Measurements from ENCODE around the gene ALG3. TPM values are rescaled to one million over a fixed set of nuclear protein-coding genes. Genes with fewer than 3 reads are reported as not detected.

Gene ALG3
- total and polyA plus RNA-seq, 2 experiments from 2014 or later = 76.9 to 109 TPM

- TF ChIP-seq, protein P1, sequence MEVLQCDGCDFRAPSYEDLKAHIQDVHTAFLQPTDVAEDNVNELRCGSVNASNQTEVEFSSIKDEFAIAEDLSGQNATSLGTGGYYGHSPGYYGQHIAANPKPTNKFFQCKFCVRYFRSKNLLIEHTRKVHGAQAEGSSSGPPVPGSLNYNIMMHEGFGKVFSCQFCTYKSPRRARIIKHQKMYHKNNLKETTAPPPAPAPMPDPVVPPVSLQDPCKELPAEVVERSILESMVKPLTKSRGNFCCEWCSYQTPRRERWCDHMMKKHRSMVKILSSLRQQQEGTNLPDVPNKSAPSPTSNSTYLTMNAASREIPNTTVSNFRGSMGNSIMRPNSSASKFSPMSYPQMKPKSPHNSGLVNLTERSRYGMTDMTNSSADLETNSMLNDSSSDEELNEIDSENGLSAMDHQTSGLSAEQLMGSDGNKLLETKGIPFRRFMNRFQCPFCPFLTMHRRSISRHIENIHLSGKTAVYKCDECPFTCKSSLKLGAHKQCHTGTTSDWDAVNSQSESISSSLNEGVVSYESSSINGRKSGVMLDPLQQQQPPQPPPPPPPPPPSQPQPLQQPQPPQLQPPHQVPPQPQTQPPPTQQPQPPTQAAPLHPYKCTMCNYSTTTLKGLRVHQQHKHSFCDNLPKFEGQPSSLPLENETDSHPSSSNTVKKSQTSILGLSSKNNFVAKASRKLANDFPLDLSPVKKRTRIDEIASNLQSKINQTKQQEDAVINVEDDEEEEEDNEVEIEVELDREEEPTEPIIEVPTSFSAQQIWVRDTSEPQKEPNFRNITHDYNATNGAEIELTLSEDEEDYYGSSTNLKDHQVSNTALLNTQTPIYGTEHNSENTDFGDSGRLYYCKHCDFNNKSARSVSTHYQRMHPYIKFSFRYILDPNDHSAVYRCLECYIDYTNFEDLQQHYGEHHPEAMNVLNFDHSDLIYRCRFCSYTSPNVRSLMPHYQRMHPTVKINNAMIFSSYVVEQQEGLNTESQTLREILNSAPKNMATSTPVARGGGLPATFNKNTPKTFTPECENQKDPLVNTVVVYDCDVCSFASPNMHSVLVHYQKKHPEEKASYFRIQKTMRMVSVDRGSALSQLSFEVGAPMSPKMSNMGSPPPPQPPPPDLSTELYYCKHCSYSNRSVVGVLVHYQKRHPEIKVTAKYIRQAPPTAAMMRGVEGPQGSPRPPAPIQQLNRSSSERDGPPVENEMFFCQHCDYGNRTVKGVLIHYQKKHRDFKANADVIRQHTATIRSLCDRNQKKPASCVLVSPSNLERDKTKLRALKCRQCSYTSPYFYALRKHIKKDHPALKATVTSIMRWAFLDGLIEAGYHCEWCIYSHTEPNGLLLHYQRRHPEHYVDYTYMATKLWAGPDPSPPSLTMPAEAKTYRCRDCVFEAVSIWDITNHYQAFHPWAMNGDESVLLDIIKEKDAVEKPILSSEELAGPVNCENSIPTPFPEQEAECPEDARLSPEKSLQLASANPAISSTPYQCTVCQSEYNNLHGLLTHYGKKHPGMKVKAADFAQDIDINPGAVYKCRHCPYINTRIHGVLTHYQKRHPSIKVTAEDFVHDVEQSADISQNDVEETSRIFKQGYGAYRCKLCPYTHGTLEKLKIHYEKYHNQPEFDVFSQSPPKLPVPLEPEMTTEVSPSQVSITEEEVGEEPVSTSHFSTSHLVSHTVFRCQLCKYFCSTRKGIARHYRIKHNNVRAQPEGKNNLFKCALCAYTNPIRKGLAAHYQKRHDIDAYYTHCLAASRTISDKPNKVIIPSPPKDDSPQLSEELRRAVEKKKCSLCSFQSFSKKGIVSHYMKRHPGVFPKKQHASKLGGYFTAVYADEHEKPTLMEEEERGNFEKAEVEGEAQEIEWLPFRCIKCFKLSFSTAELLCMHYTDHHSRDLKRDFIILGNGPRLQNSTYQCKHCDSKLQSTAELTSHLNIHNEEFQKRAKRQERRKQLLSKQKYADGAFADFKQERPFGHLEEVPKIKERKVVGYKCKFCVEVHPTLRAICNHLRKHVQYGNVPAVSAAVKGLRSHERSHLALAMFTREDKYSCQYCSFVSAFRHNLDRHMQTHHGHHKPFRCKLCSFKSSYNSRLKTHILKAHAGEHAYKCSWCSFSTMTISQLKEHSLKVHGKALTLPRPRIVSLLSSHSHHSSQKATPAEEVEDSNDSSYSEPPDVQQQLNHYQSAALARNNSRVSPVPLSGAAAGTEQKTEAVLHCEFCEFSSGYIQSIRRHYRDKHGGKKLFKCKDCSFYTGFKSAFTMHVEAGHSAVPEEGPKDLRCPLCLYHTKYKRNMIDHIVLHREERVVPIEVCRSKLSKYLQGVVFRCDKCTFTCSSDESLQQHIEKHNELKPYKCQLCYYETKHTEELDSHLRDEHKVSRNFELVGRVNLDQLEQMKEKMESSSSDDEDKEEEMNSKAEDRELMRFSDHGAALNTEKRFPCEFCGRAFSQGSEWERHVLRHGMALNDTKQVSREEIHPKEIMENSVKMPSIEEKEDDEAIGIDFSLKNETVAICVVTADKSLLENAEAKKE (CRISPR knock-in tag; IDR thresholded peaks at IDR 0.05) = no peak
- TF ChIP-seq NANOG (IDR thresholded peaks at IDR 0.05; ENCODE audit: borderline replicate concordance) = no peak
Observed at GRCh38 chr3:184209146-184209923, 39.4 kb downstream of the ALG3 start (continued).

DNA sequence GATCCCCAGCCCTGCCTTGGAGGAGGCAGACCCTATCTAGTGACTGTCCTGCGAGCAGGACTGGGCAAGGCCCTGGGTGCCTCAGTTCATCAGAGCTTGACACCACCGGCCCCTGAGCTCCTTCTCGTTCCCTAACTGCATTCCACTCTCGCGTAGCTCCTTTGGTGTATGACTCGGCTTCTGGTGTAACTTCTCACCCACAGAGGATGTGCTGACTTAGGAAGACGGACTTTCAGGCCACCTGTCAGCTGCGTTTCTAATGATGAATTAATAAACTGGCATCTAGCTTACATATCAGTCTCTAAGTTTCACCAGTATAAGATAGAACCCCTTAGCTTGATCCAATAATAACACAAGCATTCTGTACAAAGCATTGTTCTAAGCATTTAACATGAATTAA is 45.2 kb downstream of the ALG3 start:
- no peaks in the 10 kb centered on the region for H3F3A ChIP-seq (replicated peaks; ENCODE audit: low read depth)
- no peak overlapping the region for H2AFZ ChIP-seq
- H3K9me2 ChIP-seq (ENCODE audit: insufficient read depth) = no peaks in the 10 kb centered on the region
- no peaks in the 10 kb centered on the region for H4K20me1 ChIP-seq (replicated peaks; ENCODE audit: insufficient read depth)
- H3K27me3 Mint-ChIP-seq (ENCODE audit: insufficient read depth, low read depth, poor library complexity) = peaks cover 7% of the 10 kb centered on the region
- no peaks in the 10 kb centered on the region for H3K36me3 ChIP-seq (ENCODE audit: insufficient read depth)
- no peaks in the 10 kb centered on the region for H3K79me2 ChIP-seq (replicated peaks; ENCODE audit: insufficient read depth)
- no peaks in the 10 kb centered on the region for H3K9me3 Mint-ChIP-seq
- no peaks in the 10 kb centered on the region for H3K36me3 Mint-ChIP-seq (ENCODE audit: low read depth)
- H3K4me3 ChIP-seq = no peak overlapping the region
- no peak overlapping the region for H3K4me2 ChIP-seq
- no peak overlapping the region for H3K27ac Mint-ChIP-seq
- ATAC-seq = no peak
- H3K4me1 ChIP-seq (ENCODE audit: insufficient read depth) = no peaks in the 10 kb centered on the region
- H3K4me1 Mint-ChIP-seq = no peaks in the 10 kb centered on the region
- no peak for DNase-seq (ENCODE audit: low spot score)
- no peak overlapping the region for H3K27ac ChIP-seq (ENCODE audit: low read depth)
- H3K4me3 Mint-ChIP-seq = no peak overlapping the region
- no peaks in the 10 kb centered on the region for H3K27me3 ChIP-seq (ENCODE audit: insufficient read depth)
- no peak for TF ChIP-seq EZH2phosphoT487 (IDR thresholded peaks at IDR 0.05; ENCODE audit: unreplicated experiment)
- TF ChIP-seq, protein P2, sequence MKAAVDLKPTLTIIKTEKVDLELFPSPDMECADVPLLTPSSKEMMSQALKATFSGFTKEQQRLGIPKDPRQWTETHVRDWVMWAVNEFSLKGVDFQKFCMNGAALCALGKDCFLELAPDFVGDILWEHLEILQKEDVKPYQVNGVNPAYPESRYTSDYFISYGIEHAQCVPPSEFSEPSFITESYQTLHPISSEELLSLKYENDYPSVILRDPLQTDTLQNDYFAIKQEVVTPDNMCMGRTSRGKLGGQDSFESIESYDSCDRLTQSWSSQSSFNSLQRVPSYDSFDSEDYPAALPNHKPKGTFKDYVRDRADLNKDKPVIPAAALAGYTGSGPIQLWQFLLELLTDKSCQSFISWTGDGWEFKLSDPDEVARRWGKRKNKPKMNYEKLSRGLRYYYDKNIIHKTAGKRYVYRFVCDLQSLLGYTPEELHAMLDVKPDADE (IDR thresholded peaks at IDR 0.05) = no peak
- no peak for TF ChIP-seq NANOG (IDR thresholded peaks at IDR 0.05; ENCODE audit: borderline replicate concordance)
- TF ChIP-seq CREB1 (CRISPR knock-in tag; IDR thresholded peaks at IDR 0.05; ENCODE audit: low read depth) = no peak
- TF ChIP-seq STAT1 (IDR thresholded peaks at IDR 0.05; ENCODE audit: unreplicated experiment) = no peak
- TF ChIP-seq, protein P1 (CRISPR knock-in tag; IDR thresholded peaks at IDR 0.05) = no peak
- TF ChIP-seq JUNB (IDR thresholded peaks at IDR 0.05; ENCODE audit: unreplicated experiment) = no peak

Measured in GM23338 (cell line).